Measurements from ENCODE around the gene PKHD1. TPM values are rescaled to one million over a fixed set of nuclear protein-coding genes. Genes with fewer than 3 reads are reported as not detected.

PKHD1 gene
- total RNA-seq, 4 donors from 2014 or later, result 0.04 to 0.32 (median 0.22) TPM; not detected in 1

- intact Hi-C loops (cut with DNase I; ENCODE audit: low total_unique reads), result no loop called here
- 81 to 87% methylated on average over 4 of the region's 4 CpGs for WGBS, 2 donors
- H3K4me3 ChIP-seq (ENCODE audit: low read depth, poor library complexity, severe bottlenecking), result no peak overlapping the region
- DNase-seq (ENCODE audit: low spot score in 2 of 2), result no peak
- TF ChIP-seq POLR2A (IDR thresholded peaks at IDR 0.05), result no peak
- TF ChIP-seq, protein P1, sequence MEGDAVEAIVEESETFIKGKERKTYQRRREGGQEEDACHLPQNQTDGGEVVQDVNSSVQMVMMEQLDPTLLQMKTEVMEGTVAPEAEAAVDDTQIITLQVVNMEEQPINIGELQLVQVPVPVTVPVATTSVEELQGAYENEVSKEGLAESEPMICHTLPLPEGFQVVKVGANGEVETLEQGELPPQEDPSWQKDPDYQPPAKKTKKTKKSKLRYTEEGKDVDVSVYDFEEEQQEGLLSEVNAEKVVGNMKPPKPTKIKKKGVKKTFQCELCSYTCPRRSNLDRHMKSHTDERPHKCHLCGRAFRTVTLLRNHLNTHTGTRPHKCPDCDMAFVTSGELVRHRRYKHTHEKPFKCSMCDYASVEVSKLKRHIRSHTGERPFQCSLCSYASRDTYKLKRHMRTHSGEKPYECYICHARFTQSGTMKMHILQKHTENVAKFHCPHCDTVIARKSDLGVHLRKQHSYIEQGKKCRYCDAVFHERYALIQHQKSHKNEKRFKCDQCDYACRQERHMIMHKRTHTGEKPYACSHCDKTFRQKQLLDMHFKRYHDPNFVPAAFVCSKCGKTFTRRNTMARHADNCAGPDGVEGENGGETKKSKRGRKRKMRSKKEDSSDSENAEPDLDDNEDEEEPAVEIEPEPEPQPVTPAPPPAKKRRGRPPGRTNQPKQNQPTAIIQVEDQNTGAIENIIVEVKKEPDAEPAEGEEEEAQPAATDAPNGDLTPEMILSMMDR (IDR thresholded peaks at IDR 0.05), result no peak
Measured at GRCh38 chr6:52104979-52105378, 17.6 kb upstream of the PKHD1 start.

GRCh38 chr6:52103623-52104022 lies 16.2 kb upstream of the PKHD1 start:
- H3K4me3 ChIP-seq (ENCODE audit: low read depth, poor library complexity, severe bottlenecking), result no peak overlapping the region
- WGBS, 2 donors, result 65 to 72% methylated on average over 2 of the region's 2 CpGs
- TF ChIP-seq, protein P1 (IDR thresholded peaks at IDR 0.05), result no peak
- TF ChIP-seq POLR2A (IDR thresholded peaks at IDR 0.05), result no peak
- no peak for DNase-seq (ENCODE audit: low spot score in 2 of 2)
- intact Hi-C loops (cut with DNase I; ENCODE audit: low total_unique reads), result no loop called here

- intact Hi-C loops (cut with DNase I; ENCODE audit: low total_unique reads), result no loop called here
- TF ChIP-seq, protein P1 (IDR thresholded peaks at IDR 0.05), result no peak
- TF ChIP-seq POLR2A (IDR thresholded peaks at IDR 0.05), result no peak
- no peak for DNase-seq (ENCODE audit: low spot score in 2 of 2)
- H3K4me3 ChIP-seq (ENCODE audit: low read depth, poor library complexity, severe bottlenecking), result no peak overlapping the region
- 25 to 46% methylated on average over 1 of the region's 1 CpG for WGBS, 2 donors
Measured at GRCh38 chr6:52102405-52102804, 15.0 kb upstream of the PKHD1 start.

DNA sequence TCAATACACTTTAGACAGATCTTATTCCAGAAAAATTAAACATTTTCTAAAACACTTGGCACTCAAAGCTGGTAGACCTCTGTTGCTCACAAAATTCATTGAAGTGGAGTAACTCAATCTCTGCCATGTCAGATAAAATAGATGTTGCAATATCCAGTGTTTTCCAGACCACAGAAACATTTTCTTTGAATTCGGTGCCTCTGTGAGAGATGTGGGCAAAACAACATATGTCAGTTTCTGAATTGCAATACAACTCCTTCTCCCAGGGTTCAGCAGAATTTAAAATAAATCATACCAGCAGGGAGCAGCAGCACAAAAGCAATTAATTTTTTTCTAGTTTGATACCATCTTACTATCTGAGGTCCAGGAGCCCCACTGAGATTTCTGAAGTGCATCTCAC lies 11.3 kb upstream of the PKHD1 start:
- no peak for DNase-seq (ENCODE audit: low spot score in 2 of 2)
- 42 to 49% methylated on average over 1 of the region's 1 CpG for WGBS, 2 donors
- TF ChIP-seq, protein P1 (IDR thresholded peaks at IDR 0.05), result no peak
- TF ChIP-seq POLR2A (IDR thresholded peaks at IDR 0.05), result no peak
- intact Hi-C loops (cut with DNase I; ENCODE audit: low total_unique reads), result no loop called here
- H3K4me3 ChIP-seq (ENCODE audit: low read depth, poor library complexity, severe bottlenecking), result no peak overlapping the region

DNA sequence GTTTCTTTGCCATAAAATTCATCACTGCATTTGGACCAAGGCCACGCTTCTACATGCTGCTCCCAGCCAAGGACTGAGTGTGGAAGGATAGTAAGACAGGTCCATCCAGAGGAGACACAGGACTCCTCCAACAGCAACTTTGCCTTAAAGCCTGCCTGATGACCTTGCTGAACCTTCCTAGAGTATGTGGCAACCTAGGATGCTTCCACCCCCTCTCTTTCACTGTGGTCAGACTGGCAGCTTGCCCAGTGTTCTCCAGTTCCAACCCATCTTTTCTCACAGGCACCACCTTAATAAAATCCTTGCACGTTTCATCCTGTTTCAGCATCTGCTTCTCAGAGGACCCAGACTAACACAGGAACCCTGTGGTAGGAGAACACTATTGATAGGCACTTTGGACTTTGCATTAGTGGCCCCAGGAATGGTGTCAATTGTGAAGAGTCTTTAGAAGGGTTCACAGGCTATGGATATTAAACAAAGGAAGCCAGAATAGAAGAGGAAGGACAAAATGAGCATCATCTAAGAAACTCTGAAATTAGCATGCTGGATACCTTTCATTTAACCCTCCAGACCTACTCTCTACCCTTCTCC lies 2.4 kb upstream of the PKHD1 start:
- no peak overlapping the region for H3K4me3 ChIP-seq (ENCODE audit: low read depth, poor library complexity, severe bottlenecking)
- no peak for DNase-seq (ENCODE audit: low spot score in 2 of 2)
- intact Hi-C loops (cut with DNase I; ENCODE audit: low total_unique reads), result no loop called here
- 38 to 52% methylated on average over 2 of the region's 2 CpGs for WGBS, 2 donors
- TF ChIP-seq, protein P1 (IDR thresholded peaks at IDR 0.05), result no peak
- no peak for TF ChIP-seq POLR2A (IDR thresholded peaks at IDR 0.05)

DNA sequence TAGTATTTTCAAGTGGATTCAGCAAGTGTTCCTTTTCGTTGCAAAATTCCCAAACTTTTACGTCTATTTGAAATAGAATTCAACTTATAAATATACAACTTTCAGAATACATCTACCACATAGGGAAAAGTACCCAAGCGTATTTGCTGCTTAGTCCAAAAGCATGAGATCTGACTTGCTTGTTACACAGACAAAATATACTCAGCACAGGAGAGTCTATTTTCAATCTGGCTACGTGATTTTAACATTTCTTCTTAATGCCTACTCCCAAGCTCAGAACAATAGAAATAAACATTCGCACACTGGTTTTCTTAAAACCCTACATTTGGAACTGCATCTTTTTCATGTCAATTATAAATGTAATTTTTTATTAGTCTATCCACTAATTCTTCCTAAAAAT lies 672 bp downstream of the PKHD1 start:
- no peak overlapping the region for H3K4me3 ChIP-seq (ENCODE audit: low read depth, poor library complexity, severe bottlenecking)
- no peak for DNase-seq (ENCODE audit: low spot score in 2 of 2)
- TF ChIP-seq, protein P1 (IDR thresholded peaks at IDR 0.05), result no peak
- no peak for TF ChIP-seq POLR2A (IDR thresholded peaks at IDR 0.05)
- intact Hi-C loops (cut with DNase I; ENCODE audit: low total_unique reads), result no loop called here
- WGBS, 2 donors, result 84 to 86% methylated on average over 5 of the region's 5 CpGs
